VCaP (cell line): ENCODE data around the gene ADGRD2.

Experiments used
- H3K27ac ChIP-seq: fragments of 450-650 bp; 2 replicates; pipeline ENCODE4 v1.5.1; 2017
- CTCF ChIP-seq: fragments of 450-650 bp; conservative IDR thresholded peaks from 2 replicates; pipeline ENCODE4 v1.5.1; 2017; ENCODE audit warnings: mild to moderate bottlenecking, moderate library complexity

ADGRD2 gene

GRCh38 chr9:124439086-124439485 lies 11.2 kb upstream of the ADGRD2 start:
- no peak for TF ChIP-seq CTCF
- H3K27ac ChIP-seq, result no peak overlapping the region

- H3K27ac ChIP-seq, result no peak overlapping the region
- TF ChIP-seq CTCF, result no peak
Observed at GRCh38 chr9:124439686-124440243, 10.5 kb upstream of the ADGRD2 start.

- no peak for TF ChIP-seq CTCF
Observed at GRCh38 chr9:124440786-124441185, 9.5 kb upstream of the ADGRD2 start.

GRCh38 chr9:124441291-124441690 lies 9.0 kb upstream of the ADGRD2 start:
- no peak for TF ChIP-seq CTCF
- no peak overlapping the region for H3K27ac ChIP-seq

More at GRCh38 chr9:124440786-124441185, 9.5 kb upstream of the ADGRD2 start:
- no peak overlapping the region for H3K27ac ChIP-seq

- no peak overlapping the region for H3K27ac ChIP-seq
- no peak for TF ChIP-seq CTCF
Observed at GRCh38 chr9:124442379-124442778, 7.9 kb upstream of the ADGRD2 start.

- no peak for TF ChIP-seq CTCF
- no peak overlapping the region for H3K27ac ChIP-seq
Observed at GRCh38 chr9:124442826-124443225, 7.4 kb upstream of the ADGRD2 start.

- no peak overlapping the region for H3K27ac ChIP-seq
- no peak for TF ChIP-seq CTCF
Observed at GRCh38 chr9:124443625-124444024, 6.6 kb upstream of the ADGRD2 start.
